Fibroblast of mammary gland (primary cell): ENCODE data around the gene CDIP1.

ENCODE experiments used
- DNase-seq: peaks from one replicate; pipeline ENCODE4 v3.0.0-alpha.2; 2010; ENCODE audit warnings: low read depth
- H3K4me3 ChIP-seq: 2 replicates; pipeline ENCODE4 v1.5.1; 2011; ENCODE audit warnings: low read depth, mild to moderate bottlenecking, low read length, moderate library complexity; ENCODE audit not compliant: control insufficient read depth
- TF ChIP-seq, protein P1 (sequence below): conservative IDR thresholded peaks from 2 replicates; pipeline ENCODE4 v1.5.1; 2011; ENCODE audit warnings: low read depth, low read length, inconsistent platforms; ENCODE audit not compliant: control insufficient read depth, insufficient read depth

The CDIP1 gene

DNA sequence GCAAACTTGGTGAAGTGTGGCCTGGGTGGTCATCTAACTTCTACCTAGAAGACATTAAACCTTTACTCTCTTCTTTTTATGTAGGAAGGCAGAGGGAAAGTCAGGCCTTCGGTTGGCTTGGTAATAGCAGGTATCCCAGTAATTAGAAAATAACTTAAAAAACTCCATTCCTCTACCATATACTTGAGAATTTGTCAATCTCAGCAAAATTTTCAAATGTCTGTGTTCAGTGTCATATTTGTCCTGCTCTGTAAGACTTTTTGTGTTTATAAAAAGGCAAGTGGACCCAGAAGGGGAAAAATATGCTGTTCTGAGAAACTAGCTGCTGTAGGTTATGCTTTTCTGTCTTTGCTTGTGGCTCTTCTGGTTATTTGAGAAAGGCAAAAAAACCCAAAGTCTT is 56.6 kb downstream of the CDIP1 start:
- DNase-seq: no peak
- TF ChIP-seq, protein P1, sequence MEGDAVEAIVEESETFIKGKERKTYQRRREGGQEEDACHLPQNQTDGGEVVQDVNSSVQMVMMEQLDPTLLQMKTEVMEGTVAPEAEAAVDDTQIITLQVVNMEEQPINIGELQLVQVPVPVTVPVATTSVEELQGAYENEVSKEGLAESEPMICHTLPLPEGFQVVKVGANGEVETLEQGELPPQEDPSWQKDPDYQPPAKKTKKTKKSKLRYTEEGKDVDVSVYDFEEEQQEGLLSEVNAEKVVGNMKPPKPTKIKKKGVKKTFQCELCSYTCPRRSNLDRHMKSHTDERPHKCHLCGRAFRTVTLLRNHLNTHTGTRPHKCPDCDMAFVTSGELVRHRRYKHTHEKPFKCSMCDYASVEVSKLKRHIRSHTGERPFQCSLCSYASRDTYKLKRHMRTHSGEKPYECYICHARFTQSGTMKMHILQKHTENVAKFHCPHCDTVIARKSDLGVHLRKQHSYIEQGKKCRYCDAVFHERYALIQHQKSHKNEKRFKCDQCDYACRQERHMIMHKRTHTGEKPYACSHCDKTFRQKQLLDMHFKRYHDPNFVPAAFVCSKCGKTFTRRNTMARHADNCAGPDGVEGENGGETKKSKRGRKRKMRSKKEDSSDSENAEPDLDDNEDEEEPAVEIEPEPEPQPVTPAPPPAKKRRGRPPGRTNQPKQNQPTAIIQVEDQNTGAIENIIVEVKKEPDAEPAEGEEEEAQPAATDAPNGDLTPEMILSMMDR: no peak
- no peak overlapping the region for H3K4me3 ChIP-seq

DNA sequence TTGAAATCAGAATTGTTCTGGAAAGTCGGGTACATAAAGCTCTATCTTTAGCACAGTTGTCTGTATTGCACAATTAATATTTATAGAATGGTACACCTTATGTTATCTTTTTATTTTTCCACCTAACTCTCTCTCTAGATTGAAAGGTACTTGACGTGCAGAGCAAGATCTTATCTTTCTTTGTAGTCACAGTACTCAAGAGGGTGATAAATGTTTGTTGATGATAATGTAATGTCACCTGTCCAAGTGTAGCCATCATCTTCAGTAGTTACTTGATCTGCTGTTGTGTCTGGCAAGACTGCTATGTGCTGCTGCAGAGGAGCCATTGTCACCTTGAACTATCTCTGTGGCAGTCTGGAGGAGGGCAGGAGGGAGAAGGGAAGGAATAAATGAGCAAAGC is 57.0 kb downstream of the CDIP1 start:
- DNase-seq: no peak
- H3K4me3 ChIP-seq: no peak overlapping the region
- TF ChIP-seq, protein P1: no peak

GRCh38 chr16:4477966-4478365 is 60.6 kb downstream of the CDIP1 start:
- peak; percentile 60 for DNase-seq
- no peak overlapping the region for H3K4me3 ChIP-seq
- TF ChIP-seq, protein P1: peak; percentile 28

DNA sequence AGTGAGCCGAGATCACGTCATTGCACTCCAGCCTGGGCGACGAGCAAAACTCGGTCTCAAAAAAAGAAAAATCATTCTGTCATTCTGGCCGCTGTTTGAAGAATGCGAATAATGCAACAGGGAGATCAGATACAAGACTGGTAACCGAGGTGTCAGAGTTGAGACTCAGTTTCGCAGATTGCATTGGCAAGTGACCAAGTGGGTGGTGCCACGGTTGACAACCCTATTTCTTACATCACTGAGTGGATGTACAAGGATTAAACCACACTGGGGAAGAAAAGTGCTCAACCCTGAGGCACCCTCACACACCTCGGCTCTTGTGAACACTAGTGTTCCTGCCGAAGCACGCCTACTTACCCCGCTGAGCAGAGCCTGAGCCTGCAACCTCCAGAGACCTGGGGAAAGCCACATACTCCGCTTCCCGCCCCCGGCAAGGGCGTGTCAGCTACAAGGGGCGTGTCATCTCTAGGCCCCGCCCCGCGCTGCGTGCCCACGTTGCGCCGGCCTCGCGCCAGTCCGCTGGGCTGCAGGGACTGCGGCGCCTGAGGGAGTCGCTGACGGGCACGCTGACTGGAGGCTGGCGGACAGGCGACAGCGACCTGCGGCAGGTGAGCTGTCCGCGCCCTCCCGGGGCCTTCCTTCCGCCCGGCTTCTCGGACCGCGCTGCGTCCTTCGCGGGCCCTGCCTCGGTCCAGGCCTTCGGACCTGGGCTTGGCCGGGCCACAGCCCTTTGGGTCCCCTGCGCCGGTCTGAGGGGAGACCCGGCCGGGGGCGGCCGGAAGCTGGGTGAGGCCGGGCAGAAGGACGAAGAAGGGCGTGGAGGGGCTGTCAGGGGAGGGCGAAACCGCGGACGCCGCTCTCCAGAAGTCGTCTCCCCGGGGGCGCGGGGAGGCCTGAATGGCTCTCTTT is 62.4 kb downstream of the CDIP1 start, which contains the start of gene HMOX2:
Gene HMOX2, plus strand, starts transcription at position 519 of the 909 bp plus-strand sequence. CDS start 29,127 bp downstream, outside the sequence.
- DNase-seq: peak; percentile 88
- TF ChIP-seq, protein P1: no peak
- peak within 1 kb of the TSS; percentile 75 for H3K4me3 ChIP-seq

- peak; percentile 87 for DNase-seq
- TF ChIP-seq, protein P1: no peak
- H3K4me3 ChIP-seq: peak within 1 kb of the TSS; percentile 68
Observed at GRCh38 chr16:4474192-4474961, 64.2 kb downstream of the CDIP1 start, which contains the start of gene NMRAL1. NMRAL1 (minus strand) TSS chr16:4474625; CDS start chr16:4474132, 493 bp downstream.

DNA sequence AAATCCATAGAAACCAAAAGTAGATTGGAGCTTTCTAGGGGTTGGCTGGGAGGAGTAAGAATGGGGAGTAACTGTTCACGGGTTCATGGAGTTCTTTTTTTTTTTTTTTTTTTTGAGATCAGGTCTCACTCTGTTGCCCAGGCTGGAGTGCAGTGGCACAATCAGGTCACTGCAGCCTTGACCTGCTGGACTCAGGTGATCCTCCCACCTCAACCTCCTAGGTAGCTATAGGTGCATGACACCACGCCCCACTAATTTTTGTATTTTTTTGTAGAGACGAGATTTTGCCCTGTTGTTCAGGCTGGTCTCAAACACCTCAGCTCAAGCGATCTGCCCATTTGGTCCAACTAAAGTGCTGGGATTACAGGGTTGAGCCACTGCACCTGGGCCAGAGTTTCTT is 65.7 kb downstream of the CDIP1 start:
- TF ChIP-seq, protein P1: no peak
- no peak overlapping the region for H3K4me3 ChIP-seq
- DNase-seq: no peak
